H1 (cell line): ENCODE data around the gene CDK5RAP2.

ENCODE experiments used
- EP300 ChIP-seq, 2 experiments: IDR thresholded peaks; 1 replicate in 1 of 2; 2 replicates in 1 of 2; pipeline ENCODE4 v1.6.1; 2011 to 2012; ENCODE audit warnings: low read depth in 2 of 2, low read length in 2 of 2, mild to moderate bottlenecking in 2 of 2, borderline replicate concordance in 1 of 2, inconsistent platforms in 1 of 2, moderate library complexity in 1 of 2
- EZH2 ChIP-seq: fragments of 200-600 bp; sonication (generic); IDR thresholded peaks from 2 replicates; pipeline ENCODE4 v1.7.1; 2012; ENCODE audit warnings: low read depth, mild to moderate bottlenecking, moderate library complexity, low read length, inconsistent platforms; ENCODE audit not compliant: severe bottlenecking
- HDAC2 ChIP-seq, 2 experiments: fragments of 300-600 bp in 1 of 2; sonication (generic) in 1 of 2; IDR thresholded peaks; 2 replicates each; pipeline ENCODE4 v1.6.1; 2011 to 2012; ENCODE audit warnings: low read depth in 2 of 2, low read length in 2 of 2, mild to moderate bottlenecking in 2 of 2, moderate library complexity in 2 of 2, borderline replicate concordance in 1 of 2, inconsistent platforms in 1 of 2
- JUN ChIP-seq: IDR thresholded peaks from 2 replicates; pipeline ENCODE4 v1.6.1; 2011; ENCODE audit warnings: low read depth, mild to moderate bottlenecking, improper control_type of control experiment, low read length
- KDM1A ChIP-seq: fragments of 200-600, 300-600 bp; sonication (generic); IDR thresholded peaks from 2 replicates; pipeline ENCODE4 v1.7.1; 2016; ENCODE audit warnings: mild to moderate bottlenecking, low read length, borderline replicate concordance
- POLR2A ChIP-seq, 2 experiments: IDR thresholded peaks; 1 replicate in 1 of 2; 2 replicates in 1 of 2; pipeline ENCODE4 v1.6.1; 2011; ENCODE audit warnings: low read depth in 2 of 2, low read length in 2 of 2, mild to moderate bottlenecking in 2 of 2; ENCODE audit errors: control extremely low read depth in 1 of 2
- RXRA ChIP-seq: IDR thresholded peaks from 2 replicates; pipeline ENCODE4 v1.6.1; 2011; ENCODE audit warnings: low read depth, mild to moderate bottlenecking, low read length, moderate library complexity; ENCODE audit not compliant: insufficient read depth
- SRF ChIP-seq: IDR thresholded peaks from 2 replicates; pipeline ENCODE4 v1.6.1; 2011; ENCODE audit warnings: mild to moderate bottlenecking, low read depth, low read length, moderate library complexity
- TAF1 ChIP-seq: IDR thresholded peaks from 2 replicates; pipeline ENCODE4 v1.6.1; 2011; ENCODE audit warnings: mild to moderate bottlenecking, low read depth, low read length
- TF ChIP-seq, protein P1 (sequence below), 3 experiments: IDR thresholded peaks; 1 replicate in 2 of 3; 2 replicates in 1 of 3; pipeline versions ENCODE4 v1.5.1 to v1.6.1; 2011; ENCODE audit warnings: low read length in 3 of 3, mild to moderate bottlenecking in 3 of 3, inconsistent platforms in 2 of 3, low read depth in 1 of 3, moderate library complexity in 1 of 3; ENCODE audit not compliant: insufficient read depth in 1 of 3; ENCODE audit errors: control extremely low read depth in 1 of 3
- TF ChIP-seq, protein P2 (sequence below): IDR thresholded peaks from 2 replicates; pipeline ENCODE4 v1.6.1; 2012; ENCODE audit warnings: low read length, inconsistent platforms

DNA sequence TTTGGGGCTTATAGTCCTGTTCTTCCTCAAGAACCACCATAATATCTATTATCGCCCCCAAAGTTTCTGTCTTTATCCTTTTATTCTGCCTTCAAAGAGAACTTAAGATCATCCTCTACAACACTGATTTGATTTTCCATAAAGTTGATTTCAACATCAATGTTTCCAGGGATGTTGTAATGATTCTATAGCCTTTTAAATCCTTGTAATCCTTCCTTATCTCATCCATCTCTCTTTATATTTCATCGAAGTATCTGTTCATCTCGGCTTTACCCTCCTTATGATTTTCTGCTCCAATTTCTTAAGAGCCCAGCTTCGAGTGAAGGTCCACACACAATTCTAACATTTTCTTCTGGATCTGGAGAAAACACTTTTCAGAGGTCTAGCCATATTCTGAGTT, 218.4 kb downstream of the CDK5RAP2 start:
- no peak for TF ChIP-seq POLR2A (IDR thresholded peaks at IDR 0.05; ENCODE audit: control extremely low read depth in 1 of 2, low read depth in 2 of 2, low read length in 2 of 2)
- TF ChIP-seq KDM1A = no peak
- no peak for TF ChIP-seq SRF
- no peak for TF ChIP-seq HDAC2 (IDR thresholded peaks at IDR 0.05; ENCODE audit: borderline replicate concordance in 1 of 2, low read depth in 2 of 2, low read length in 2 of 2)
- TF ChIP-seq, protein P1, sequence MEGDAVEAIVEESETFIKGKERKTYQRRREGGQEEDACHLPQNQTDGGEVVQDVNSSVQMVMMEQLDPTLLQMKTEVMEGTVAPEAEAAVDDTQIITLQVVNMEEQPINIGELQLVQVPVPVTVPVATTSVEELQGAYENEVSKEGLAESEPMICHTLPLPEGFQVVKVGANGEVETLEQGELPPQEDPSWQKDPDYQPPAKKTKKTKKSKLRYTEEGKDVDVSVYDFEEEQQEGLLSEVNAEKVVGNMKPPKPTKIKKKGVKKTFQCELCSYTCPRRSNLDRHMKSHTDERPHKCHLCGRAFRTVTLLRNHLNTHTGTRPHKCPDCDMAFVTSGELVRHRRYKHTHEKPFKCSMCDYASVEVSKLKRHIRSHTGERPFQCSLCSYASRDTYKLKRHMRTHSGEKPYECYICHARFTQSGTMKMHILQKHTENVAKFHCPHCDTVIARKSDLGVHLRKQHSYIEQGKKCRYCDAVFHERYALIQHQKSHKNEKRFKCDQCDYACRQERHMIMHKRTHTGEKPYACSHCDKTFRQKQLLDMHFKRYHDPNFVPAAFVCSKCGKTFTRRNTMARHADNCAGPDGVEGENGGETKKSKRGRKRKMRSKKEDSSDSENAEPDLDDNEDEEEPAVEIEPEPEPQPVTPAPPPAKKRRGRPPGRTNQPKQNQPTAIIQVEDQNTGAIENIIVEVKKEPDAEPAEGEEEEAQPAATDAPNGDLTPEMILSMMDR (IDR thresholded peaks at IDR 0.05; ENCODE audit: control extremely low read depth in 1 of 3, insufficient read depth in 1 of 3, low read depth in 1 of 3, low read length in 3 of 3) = no peak
- TF ChIP-seq TAF1 = no peak
- no peak for TF ChIP-seq EP300 (IDR thresholded peaks at IDR 0.05; ENCODE audit: borderline replicate concordance in 1 of 2, low read depth in 2 of 2, low read length in 2 of 2)
- no peak for TF ChIP-seq JUN
- no peak for TF ChIP-seq RXRA
- TF ChIP-seq EZH2 = no peak
- TF ChIP-seq, protein P2, sequence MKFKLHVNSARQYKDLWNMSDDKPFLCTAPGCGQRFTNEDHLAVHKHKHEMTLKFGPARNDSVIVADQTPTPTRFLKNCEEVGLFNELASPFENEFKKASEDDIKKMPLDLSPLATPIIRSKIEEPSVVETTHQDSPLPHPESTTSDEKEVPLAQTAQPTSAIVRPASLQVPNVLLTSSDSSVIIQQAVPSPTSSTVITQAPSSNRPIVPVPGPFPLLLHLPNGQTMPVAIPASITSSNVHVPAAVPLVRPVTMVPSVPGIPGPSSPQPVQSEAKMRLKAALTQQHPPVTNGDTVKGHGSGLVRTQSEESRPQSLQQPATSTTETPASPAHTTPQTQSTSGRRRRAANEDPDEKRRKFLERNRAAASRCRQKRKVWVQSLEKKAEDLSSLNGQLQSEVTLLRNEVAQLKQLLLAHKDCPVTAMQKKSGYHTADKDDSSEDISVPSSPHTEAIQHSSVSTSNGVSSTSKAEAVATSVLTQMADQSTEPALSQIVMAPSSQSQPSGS = no peak
